Suppressor macrophage treated with lipopolysaccharide for 4 hours (primary cell): ENCODE data around the gene SNCAIP.
"Not testable (repeated sequence)": the region's sequence is repeated elsewhere in the genome, so short reads cannot be mapped to it uniquely, and the experiment has no call there.

Experiments used
- DNase-seq: peaks from one replicate; pipeline ENCODE4 v3.0.0-alpha.2; 2020

The SNCAIP gene

DNA sequence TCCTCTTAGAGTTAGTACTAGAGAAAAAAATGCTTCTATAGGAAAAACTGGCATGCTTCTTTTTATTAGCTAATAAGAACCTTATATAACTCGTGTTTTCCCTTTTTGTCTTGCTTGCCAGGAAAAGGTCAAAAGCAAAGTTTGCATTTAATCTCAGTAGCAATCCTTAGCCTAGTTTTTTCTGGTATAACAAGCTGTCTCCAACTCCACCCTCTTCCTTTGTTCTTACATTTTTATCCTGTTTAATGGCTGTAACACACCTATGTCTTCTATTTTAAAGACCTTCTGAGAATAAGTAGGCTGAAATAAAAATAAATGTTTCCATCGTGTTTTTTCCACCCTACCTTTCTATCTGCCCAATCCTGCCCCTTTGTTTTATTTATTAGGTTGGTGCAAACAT lies 158.3 kb downstream of the SNCAIP start:
- DNase-seq = no peak

DNA sequence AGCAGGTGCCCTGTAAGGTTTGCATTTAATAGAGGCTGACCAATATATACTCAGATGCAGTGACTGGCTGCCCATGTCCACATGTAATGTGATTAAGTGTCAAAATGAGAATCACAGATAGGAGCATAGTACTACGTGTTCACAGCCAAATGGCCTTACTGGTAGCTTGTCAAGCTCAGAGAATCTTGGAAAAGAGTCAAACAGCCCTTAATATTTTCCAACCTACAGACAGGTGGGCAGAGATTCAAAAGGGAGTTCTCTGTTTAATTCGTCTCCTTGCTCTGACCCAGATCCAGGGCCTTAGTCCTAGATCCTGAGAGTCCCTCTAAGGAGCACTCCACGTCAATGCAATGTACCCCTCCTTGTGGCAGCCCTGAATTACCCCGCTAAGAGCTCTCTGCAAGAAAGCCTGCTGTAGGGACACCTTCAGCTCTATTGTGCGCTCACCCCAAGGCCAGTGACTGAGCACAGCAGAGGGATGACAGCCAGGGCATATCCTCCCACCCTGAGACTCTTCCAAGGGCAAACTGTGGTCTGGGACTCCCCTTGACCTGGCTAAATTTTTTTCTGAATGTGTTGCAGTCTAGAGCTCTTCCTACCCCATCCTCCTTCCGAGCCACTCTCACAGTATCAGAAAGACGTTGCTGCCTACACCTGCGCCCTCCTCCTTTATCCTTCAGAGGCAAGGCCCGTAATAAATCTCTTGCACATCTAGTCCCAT lies 159.2 kb downstream of the SNCAIP start:
- no peak for DNase-seq

DNA sequence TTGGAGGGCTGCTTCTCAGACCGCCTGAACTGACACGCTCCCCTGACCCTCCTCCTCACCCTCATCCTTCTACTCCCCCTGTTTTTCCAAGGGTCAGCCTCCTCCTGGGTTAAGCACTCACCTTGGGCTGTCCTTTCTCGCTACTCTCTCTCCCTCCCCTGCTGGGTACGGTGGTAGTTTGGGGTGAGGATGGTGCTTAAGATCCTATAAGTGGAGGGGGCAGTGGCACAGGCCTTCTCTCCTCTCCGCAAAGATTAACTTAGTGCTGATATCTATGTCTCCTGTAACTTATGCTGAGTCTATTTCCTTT lies 159.7 kb downstream of the SNCAIP start:
- DNase-seq = no peak

DNA sequence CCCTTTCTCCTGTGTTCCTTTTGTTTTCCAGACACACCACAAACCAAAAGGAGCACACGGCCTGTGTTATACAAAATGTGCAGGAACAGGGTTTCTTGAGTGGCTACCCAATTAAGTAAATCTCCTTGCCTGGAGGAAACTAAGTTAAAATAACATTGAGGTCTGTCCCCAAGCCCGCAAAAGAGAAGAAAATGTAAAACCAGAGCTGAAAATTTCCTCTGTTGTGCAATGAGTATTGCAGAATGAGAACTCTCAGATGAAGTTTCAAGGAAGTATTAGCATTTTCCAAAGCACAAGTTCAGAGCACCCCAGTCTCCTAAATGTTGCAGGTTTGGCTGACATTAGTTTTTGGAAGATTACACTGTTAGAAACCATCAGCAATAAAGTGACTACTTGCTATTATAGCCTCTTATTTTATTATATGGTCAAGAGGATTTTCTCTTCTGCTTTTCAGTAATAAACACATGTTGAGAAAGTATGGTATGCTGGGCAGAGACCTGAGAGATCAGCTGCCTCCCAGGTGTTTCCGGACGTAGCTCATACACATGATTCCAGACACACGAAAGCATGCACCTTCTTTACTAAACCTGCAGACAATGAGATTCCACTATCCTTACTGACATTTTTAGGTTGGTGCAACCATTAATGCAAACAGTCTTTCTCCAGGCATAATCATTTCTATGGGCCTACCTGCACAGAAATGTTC lies 161.3 kb downstream of the SNCAIP start:
- peak; percentile 18 for DNase-seq

DNA sequence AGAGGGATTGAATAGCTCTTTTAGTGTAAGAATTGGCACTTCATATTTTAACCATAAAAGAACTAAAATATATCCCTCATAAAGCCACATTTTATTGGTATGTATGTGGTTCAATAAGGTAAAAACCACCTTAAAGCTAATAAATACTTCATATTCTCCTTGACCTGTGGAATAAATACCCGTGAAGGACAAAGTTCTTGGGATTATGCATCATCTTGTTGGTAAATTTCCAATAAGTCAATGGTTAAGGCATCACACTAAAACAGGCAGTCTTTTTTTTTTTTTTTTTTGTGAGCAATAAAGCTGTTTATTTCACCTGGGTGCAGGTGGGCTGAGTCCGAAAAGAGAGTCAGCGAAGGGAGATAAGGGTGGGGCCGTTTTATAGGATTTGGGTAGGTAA lies 161.9 kb downstream of the SNCAIP start:
- DNase-seq = no peak

DNA sequence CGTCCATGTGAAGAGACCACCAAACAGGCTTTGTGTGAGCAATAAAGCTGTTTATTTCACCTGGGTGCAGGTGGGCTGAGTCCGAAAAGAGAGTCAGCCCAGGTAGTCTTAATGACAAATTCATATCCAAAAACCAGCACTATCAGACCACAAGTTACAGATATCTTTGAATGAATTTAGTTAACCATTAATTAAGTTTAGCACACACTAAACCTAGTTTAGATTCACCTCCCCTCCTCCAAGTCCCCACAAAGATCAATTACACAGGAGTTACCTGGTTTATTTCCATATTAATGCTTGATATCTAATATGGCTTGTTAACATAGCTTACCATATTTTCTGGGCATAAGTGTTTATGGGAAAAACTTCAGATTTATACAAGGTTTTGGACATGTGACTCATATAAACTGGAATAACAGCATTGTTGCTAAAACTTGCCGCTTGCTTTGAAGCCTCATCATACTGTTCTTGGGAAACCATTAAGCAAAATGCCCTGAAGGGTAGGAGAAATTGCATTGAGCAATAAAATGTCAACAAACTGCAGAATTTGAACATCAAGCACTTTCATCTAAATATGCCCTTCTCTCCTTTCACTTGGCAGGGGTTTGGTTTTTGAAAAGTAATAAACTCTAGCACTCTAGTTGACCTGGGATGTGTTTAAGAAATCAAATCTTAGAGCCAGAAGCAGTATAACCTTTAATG lies 166.9 kb downstream of the SNCAIP start:
- DNase-seq = no peak

DNA sequence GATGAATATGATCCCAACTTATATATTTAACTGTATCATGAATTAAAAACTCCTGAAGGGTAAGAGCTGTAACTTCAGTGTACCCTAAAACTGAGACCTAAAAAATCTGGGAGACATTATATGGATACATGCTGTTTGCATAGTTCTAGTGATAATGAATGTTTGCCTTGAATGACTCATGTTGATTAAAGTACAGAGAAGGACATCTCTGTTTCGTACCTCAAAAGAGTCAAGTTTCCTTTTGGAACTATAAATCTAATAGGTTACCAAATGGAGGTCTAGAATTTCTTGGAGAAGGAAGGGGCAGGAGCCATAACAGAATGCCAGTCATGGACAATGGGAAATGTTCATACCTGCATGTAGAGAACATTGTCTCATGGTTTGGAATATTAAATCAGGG lies 168.1 kb downstream of the SNCAIP start:
- DNase-seq = no peak

DNA sequence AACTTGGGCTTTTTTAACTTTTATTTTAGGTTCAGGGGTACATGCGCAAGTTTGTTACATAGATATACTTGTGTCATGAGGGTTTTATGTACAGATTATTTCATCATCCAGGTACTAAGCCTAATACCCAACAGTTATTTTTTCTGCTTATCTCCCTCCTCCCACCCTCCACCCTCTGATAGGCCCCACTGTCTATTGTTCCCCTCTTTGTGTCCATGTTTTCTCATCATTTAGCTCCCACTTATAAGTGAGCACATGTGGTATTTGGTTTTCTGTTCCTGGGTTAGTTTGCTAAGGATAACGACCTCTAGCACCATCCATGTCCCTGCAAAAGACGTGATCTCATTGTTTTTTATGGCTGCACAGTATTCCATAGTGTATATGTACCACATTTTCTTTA lies 172.1 kb downstream of the SNCAIP start:
- DNase-seq = no peak

DNA sequence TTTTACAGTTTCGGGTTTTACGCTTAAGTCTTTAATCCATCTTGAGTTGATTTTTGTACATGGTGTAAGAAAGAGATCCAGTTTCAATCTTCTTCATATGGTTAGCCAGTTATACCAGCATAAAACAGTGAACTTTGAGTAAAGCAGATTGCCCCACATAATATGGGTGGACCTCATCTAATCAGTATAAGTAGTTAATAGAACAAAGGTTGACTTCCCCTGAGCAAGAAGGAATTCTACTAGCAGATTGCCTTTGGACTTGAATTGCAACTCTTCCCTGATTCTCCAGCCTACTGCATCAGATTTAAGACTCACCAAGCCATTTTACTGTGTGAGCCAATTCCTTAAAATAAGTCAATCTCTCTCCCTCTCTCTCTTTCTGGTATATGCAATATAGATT lies 173.2 kb downstream of the SNCAIP start:
- no peak for DNase-seq

DNA sequence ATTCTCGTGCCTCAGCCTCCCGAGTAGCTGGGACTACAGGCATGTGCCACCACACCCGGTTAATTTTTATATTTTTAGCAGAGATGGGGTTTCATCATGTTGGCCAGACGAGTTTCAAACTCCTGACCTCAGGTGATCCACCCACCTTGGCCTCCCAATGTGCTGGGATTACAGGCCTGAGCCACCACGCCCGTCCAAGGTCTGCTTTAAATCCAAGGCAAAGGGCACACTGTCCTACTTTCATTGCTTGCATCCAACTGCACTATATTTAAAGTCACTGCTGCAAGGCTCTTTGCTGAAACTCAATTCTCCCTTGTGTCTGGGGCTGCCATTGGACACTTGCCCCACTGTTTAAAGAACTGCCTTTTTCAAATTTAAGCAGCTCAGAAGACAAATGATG lies 174.6 kb downstream of the SNCAIP start:
- not testable (repeated sequence) for DNase-seq

DNA sequence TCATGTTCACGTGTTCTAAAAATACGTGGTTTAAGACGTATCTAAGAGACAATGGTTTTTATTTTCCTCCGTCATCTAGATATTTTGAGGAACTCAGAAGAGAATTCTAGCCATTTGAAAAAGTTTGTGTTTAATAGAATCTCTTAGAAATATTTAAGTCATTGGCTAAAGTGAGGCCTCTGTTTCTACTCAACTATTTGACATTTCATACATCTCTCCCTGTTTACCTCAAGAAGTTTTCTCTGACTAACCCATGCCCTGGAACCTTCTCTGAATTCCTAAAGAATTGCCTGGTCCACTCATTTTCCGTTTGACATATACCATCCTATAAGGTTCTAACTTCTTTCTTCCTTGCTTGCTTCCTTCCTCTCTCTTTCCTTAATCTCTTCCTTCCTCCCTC lies 178.7 kb downstream of the SNCAIP start:
- DNase-seq = no peak

DNA sequence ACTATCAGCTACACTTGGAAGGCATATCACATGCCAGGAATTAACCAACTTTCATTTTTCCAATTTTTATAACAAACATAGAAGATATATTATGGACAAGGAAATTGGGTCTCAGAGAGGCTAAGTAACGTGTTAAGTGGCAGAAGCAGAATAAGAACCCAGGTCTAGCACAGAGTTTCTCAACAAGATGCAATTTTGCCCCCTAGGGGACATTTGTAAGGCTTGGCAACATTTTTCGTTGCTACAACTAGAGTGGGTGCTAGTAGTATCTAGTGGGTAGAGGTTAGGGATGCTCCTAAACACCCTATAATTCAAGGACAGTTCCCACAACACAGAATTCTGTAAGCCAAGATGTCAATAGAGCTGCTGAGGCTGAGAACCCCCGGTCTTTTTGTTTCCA lies 180.6 kb downstream of the SNCAIP start:
- no peak for DNase-seq

DNA sequence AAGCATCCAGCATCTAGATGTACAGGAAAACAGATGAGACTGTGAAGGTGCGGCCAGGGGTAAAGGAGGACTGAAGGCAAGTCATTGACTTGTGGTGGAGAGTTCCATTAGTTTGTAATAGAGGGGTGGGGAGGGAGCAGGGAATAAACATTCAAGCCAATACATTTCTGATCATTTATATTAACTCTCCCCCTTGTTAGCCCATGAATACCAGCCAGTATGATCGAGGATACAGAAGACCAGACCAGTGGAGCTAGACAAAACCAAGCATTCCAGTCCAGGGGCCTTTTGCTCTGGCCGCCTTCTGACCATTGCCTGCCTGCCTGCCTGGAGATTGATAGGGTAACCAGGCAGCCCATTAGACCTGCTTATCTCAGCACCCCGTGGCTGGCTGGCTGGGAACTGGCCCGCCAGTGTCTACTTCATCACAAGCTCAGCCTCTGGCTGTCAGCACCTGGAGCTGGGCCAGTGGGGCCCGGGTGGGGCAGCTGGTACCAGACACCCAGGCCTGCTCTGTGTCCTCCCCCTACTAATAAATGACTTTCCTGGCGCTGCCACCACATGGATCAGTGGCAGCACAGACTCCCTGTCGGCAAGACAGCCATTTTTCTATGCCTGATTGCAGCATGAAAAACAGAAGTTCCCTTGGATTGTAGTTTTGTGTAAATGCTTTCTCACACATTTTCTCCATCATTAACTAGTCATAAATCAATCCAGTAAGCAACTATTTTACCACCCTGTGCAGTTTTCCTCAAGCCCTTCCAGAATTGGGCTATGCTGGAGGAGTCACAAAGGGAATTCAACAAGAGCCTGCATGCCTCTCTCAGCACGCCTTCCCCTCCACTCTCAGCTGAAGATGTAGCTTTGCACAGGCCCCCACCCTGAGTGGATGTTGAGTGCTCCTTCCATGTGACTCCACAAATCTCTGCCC lies 181.3 kb downstream of the SNCAIP start:
- no peak for DNase-seq

DNA sequence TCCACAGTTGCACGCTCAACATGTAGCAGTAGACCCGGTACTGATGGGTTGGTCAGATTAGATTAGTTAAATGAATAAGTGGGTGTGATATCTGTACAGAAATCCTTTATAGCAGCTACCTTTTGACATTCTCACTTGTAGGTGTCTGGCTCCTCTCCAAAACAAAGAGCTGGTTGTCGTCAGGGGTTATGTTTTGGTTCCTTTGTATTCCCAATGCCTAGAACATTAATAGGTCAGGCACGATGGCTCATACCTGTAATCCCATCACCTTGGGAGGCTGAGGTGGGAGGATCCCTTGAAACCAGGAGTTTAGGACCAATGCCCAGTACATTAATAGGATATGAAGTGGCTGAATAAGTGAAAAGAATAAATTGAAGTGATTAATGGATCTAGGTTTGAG lies 182.1 kb downstream of the SNCAIP start:
- no peak for DNase-seq

DNA sequence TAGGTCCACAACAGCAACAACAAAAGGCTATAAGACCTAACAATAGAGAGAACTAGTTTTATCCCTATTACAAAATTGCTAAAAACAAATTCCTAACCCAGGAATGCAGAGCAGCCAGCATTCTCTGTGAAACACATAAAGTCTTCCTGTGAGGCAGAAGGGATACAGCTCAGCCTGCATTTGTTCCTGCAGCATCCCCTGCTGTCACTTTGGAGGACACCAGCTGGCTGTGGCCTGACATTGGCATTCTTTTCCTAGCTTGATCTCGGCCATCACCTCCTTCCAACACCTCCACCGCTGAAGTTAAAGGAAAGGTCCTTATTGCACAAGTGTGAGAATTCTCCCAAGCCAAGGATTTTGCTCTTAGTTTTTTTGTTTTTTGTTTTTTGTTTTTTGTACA lies 186.1 kb downstream of the SNCAIP start:
- no peak for DNase-seq

DNA sequence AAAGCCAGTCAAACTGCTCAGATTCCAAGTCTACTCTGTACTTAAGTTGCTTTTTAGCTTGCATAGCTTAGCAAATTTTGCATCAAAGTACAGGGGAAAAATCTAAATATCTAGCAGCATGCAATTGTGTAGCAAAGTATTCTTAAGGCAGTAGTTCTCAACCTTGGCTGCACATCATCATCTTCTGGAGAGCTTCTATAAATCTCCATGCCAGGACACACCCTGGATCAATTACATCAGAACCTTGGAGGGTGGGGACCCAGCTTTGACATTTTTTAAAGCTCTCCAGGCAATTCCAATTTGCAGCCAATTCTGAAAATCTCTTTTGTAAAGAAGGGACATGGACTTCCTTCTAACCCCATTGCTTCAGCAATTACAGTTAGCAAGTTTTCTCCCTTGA lies 187.5 kb downstream of the SNCAIP start:
- no peak for DNase-seq

DNA sequence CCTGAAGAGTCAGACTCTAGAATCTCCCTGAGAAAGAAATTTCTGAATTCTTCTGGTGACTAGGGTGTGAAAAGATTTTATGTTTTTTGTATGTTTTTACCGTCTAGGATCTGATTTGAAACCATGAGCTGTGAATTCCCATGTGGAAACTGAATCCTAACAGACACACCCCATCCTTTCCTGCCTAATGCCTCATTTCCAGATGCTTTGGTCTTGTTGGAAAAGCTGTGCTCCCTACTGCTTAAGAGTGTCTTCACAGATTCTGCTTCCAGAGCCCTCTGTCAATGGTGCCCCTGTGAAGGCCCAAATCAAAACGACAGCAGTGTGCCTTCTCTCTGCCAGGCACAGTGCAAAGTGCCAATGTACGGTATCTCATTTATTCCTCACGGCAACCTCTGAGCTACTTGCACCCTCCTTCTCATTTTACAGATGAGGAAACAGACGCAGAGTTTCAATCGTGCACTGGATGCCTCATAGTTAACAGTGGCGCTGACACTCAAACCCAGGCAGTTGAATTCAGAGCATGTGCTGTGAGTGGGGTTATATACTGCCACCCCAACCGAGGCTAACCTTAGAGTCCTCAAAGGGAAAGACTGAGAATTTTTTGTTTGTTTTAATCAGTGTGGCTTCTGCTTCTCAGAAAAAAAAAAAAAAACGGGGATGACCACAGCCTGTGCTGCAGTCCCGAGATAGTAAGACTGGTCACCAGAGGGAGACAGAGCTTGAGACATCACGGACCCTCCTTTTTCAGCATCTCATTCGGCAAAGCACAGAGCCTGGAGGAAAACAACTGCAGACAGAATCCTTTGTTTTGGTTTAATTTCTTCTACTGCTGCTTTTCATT lies 188.4 kb downstream of the SNCAIP start:
- DNase-seq = peak; percentile 19

DNA sequence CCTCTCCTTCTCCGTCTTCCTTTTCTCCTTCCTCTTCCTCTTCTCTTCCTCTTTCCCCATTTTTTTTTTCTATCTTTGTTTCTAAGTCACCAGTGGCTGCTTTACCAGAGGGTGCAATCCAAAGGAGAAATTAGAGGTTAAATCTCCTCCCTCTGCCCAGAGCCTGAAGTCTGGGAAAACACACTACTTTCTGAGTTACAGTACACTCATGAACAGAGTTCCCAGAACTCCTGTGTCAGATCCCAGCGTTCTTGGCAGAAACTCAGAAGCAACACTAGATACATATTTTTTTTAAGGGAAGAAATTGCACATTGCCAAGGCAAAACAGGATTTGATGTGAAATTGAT lies 189.0 kb downstream of the SNCAIP start:
- no peak for DNase-seq

DNA sequence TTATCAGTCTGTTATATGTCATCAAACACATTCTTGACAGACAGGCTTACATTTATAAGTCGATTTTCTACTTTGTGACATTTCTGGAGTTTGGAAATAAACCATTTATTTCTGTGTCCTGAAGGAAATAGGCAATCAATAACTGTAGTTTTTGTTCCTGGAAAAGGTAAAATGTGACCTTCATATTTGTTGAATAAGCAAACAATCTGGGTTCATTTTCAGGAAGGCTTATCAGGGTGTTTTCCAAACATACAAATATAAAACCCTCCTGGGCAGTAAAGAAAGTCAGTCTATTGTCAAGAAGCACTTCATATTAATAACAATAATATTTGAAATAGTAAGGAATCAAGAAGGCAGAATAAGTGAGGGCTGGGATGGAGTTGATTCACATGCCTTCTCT lies 195.0 kb downstream of the SNCAIP start:
- DNase-seq = no peak

DNA sequence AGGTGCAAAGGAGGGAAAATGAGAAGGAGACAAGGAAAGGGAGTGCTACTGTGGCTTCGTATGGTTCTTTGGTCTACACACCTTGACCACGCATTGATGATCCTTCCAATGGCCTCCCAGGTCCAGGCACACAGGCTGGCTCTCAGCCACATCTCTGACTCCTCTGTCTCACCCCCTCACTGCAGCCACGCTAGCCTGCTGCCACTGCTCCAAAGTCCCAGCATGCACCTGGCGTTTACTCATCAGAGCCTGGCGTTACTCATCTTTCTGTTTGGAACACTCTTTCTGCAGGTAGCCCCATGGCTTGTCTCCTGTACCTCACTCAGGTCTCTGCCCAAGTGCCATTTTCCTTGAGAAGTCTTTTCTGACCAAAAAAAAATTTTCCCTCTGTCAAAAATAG lies 195.5 kb downstream of the SNCAIP start:
- DNase-seq = no peak

DNA sequence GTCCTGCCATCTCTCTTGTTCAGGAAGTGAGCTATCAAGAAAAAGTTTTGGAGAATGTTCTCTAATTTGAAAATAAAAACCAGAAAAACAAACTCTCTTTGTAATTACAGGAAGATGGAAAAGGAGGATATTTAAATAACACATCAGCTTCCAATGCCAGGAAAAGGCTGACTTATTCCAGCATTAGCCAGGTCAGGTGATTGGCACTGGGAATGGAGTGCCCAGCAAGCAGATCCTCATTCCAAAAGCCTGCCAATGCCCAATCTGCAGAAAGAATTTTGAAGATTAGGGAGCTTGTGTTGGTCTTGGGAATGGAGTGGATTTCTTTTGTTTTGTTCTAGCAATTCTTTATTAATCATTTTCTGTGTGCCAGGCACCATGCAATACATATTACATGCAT lies 196.6 kb downstream of the SNCAIP start:
- no peak for DNase-seq
